ENCODE data around the gene NCS1. TPM values are rescaled to one million over a fixed set of nuclear protein-coding genes. Genes with fewer than 3 reads are reported as not detected.
A peak's percentile ranks its signal among the peaks of the same experiment; 100 is the strongest.

Gene NCS1
- total and polyA plus RNA-seq, 9 of the 15 experiments (the other 6 are each of a cell fraction or from before 2014, with no cell fraction given), result 0.28 to 27.0 (median 9.6) TPM

DNA sequence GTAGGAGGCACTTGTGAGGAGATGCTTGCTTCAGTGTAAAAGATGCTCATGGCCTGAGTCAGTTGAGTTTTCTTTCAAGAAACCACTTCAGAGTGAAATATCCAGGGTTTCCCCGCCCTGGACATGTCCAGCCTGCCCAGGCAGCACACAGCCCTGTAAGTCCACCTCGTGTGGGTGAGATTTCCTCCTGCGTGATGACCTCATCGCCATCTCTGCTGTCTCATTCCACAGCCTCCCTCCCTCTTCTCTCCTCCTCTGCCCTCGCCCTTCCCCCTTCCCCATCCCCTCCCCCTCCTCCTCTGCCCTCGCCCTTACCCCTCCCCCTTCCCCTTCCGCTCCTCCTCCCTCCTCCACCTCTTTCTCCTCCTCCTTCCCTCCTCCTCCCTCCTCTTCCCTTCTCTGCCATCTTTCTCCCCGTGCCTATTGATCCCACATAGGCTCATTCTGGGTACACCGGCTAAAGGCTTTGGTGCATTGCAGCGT, 34.0 kb upstream of the NCS1 start (continued):
- no peak for TF ChIP-seq TFAP4 (CRISPR knock-in tag; IDR thresholded peaks at IDR 0.05; ENCODE audit: borderline replicate concordance)
- TF ChIP-seq, protein P1, sequence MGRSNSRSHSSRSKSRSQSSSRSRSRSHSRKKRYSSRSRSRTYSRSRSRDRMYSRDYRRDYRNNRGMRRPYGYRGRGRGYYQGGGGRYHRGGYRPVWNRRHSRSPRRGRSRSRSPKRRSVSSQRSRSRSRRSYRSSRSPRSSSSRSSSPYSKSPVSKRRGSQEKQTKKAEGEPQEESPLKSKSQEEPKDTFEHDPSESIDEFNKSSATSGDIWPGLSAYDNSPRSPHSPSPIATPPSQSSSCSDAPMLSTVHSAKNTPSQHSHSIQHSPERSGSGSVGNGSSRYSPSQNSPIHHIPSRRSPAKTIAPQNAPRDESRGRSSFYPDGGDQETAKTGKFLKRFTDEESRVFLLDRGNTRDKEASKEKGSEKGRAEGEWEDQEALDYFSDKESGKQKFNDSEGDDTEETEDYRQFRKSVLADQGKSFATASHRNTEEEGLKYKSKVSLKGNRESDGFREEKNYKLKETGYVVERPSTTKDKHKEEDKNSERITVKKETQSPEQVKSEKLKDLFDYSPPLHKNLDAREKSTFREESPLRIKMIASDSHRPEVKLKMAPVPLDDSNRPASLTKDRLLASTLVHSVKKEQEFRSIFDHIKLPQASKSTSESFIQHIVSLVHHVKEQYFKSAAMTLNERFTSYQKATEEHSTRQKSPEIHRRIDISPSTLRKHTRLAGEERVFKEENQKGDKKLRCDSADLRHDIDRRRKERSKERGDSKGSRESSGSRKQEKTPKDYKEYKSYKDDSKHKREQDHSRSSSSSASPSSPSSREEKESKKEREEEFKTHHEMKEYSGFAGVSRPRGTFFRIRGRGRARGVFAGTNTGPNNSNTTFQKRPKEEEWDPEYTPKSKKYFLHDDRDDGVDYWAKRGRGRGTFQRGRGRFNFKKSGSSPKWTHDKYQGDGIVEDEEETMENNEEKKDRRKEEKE (IDR thresholded peaks at IDR 0.05; ENCODE audit: borderline replicate concordance in 1 of 2, control insufficient read depth in 1 of 2, low read depth in 2 of 2, low read length in 1 of 2), result no peak
- TF ChIP-seq POLR2AphosphoS2 (IDR thresholded peaks at IDR 0.05; ENCODE audit: low read length), result no peak
- TF ChIP-seq ZC3H4 (CRISPR knock-in tag; IDR thresholded peaks at IDR 0.05; ENCODE audit: borderline replicate concordance), result no peak
- TF ChIP-seq, protein P2, sequence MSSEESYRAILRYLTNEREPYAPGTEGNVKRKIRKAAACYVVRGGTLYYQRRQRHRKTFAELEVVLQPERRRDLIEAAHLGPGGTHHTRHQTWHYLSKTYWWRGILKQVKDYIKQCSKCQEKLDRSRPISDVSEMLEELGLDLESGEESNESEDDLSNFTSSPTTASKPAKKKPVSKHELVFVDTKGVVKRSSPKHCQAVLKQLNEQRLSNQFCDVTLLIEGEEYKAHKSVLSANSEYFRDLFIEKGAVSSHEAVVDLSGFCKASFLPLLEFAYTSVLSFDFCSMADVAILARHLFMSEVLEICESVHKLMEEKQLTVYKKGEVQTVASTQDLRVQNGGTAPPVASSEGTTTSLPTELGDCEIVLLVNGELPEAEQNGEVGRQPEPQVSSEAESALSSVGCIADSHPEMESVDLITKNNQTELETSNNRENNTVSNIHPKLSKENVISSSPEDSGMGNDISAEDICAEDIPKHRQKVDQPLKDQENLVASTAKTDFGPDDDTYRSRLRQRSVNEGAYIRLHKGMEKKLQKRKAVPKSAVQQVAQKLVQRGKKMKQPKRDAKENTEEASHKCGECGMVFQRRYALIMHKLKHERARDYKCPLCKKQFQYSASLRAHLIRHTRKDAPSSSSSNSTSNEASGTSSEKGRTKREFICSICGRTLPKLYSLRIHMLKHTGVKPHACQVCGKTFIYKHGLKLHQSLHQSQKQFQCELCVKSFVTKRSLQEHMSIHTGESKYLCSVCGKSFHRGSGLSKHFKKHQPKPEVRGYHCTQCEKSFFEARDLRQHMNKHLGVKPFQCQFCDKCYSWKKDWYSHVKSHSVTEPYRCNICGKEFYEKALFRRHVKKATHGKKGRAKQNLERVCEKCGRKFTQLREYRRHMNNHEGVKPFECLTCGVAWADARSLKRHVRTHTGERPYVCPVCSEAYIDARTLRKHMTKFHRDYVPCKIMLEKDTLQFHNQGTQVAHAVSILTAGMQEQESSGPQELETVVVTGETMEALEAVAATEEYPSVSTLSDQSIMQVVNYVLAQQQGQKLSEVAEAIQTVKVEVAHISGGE (CRISPR knock-in tag; IDR thresholded peaks at IDR 0.05), result 0 out of 6 replicates have a peak, but pooled peaks of 1 of the 3 experiments have one; percentile 33
- TF ChIP-seq EP400 (IDR thresholded peaks at IDR 0.05), result peak; percentile 74; the same call in 1 of the 2 replicates
- no peak for TF ChIP-seq NR3C1 (CRISPR knock-in tag; IDR thresholded peaks at IDR 0.05)
- no peak for TF ChIP-seq RNF2 (IDR thresholded peaks at IDR 0.05)
- TF ChIP-seq FOS (IDR thresholded peaks at IDR 0.05; ENCODE audit: extremely low read depth, insufficient read length), result no peak
- TF ChIP-seq, protein P3, sequence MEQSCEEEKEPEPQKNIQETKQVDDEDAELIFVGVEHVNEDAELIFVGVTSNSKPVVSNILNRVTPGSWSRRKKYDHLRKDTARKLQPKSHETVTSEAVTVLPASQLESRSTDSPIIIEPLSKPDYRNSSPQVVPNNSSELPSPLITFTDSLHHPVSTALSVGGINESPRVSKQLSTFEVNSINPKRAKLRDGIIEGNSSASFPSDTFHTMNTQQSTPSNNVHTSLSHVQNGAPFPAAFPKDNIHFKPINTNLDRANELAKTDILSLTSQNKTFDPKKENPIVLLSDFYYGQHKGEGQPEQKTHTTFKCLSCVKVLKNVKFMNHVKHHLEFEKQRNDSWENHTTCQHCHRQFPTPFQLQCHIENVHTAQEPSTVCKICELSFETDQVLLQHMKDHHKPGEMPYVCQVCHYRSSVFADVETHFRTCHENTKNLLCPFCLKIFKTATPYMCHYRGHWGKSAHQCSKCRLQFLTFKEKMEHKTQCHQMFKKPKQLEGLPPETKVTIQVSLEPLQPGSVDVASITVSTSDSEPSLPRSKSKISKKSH (CRISPR knock-in tag; IDR thresholded peaks at IDR 0.05), result no peak
- no peak for TF ChIP-seq LARP7 (IDR thresholded peaks at IDR 0.05)
- TF ChIP-seq ZHX1 (conservative IDR thresholded peaks at IDR 0.05; ENCODE audit: low read length), result no peak
- 0 out of 2 replicates have a peak, but pooled peaks have one; percentile 25 for TF ChIP-seq POLR2AphosphoS5 (IDR thresholded peaks at IDR 0.05; ENCODE audit: control insufficient read depth, insufficient read depth, low read depth, low read length)

Data from K562 (cell line).